ENCODE measurements around the gene L3MBTL2. TPM values are rescaled to one million over a fixed set of nuclear protein-coding genes. Genes with fewer than 3 reads are reported as not detected.

Gene L3MBTL2
- total RNA-seq, 2 experiments from 2014 or later: 40.1 to 42.2 TPM

GRCh38 chr22:41181349-41182241 lies 23.5 kb upstream of the L3MBTL2 start:
- H3K36me3 Mint-ChIP-seq (ENCODE audit: low read depth): peaks cover 30% of the 10 kb centered on the region
- no peaks in the 10 kb centered on the region for H3K27me3 Mint-ChIP-seq (ENCODE audit: low read depth)
- no peak overlapping the region for H3K27ac Mint-ChIP-seq
- ATAC-seq (no peak), DNase-seq (no peak)
- CTCF ChIA-PET: interaction anchor here (1.0 to 1.5 kb wide), 3 partner anchors 11 to 259 kb away, joined by 3 to 8 read pairs (median 3); no protein-coding TSS in a partner anchor
- no peaks in the 10 kb centered on the region for H3K4me1 Mint-ChIP-seq (ENCODE audit: low read depth)
- POLR2A ChIA-PET: interaction anchor here (1.2 kb wide), 1 partner anchor 56 kb away, joined by 3 read pairs; no protein-coding TSS in a partner anchor
- no peaks in the 10 kb centered on the region for H3K9me3 Mint-ChIP-seq (ENCODE audit: insufficient read depth)
- no peak overlapping the region for H3K4me3 Mint-ChIP-seq

- no peak overlapping the region for H3K4me3 Mint-ChIP-seq
- H3K27me3 Mint-ChIP-seq (ENCODE audit: low read depth): no peaks in the 10 kb centered on the region
- ATAC-seq: no peak
- ChIA-PET CTCF (interaction anchor here (0.7 to 1.1 kb wide), 3 partner anchors 53 to 262 kb away, joined by 3 to 5 read pairs (median 4); no protein-coding TSS in a partner anchor), POLR2A (no interaction called here)
- no peaks in the 10 kb centered on the region for H3K4me1 Mint-ChIP-seq (ENCODE audit: low read depth)
- no peak for DNase-seq
- no peak overlapping the region for H3K27ac Mint-ChIP-seq
- no peaks in the 10 kb centered on the region for H3K9me3 Mint-ChIP-seq (ENCODE audit: insufficient read depth)
- peaks cover 8% of the 10 kb centered on the region for H3K36me3 Mint-ChIP-seq (ENCODE audit: low read depth)
Measured at GRCh38 chr22:41184679-41185078, 20.4 kb upstream of the L3MBTL2 start.

GRCh38 chr22:41191467-41191866 lies 13.6 kb upstream of the L3MBTL2 start:
- Mint-ChIP-seq H3K27ac (no peak overlapping the region), H3K9me3 (ENCODE audit: insufficient read depth) (no peaks in the 10 kb centered on the region), H3K4me3 (no peak overlapping the region), H3K36me3 (ENCODE audit: low read depth) (no peaks in the 10 kb centered on the region), H3K27me3 (ENCODE audit: low read depth) (peaks cover 8% of the 10 kb centered on the region), H3K4me1 (ENCODE audit: low read depth) (peaks cover 1% of the 10 kb centered on the region)
- ChIA-PET POLR2A (no interaction called here), CTCF (interaction anchor here (1.2 to 1.4 kb wide), 2 partner anchors 10 to 46 kb away, joined by 3 to 4 read pairs; no protein-coding TSS in a partner anchor)
- DNase-seq (no peak), ATAC-seq (no peak)

- no peak for ATAC-seq
- H3K4me3 Mint-ChIP-seq: no peak overlapping the region
- CTCF ChIA-PET: interaction anchor here (7.3 kb wide), 1 partner anchor 43 kb away, joined by 39 read pairs; no protein-coding TSS in a partner anchor
Measured at GRCh38 chr22:41193829-41194228, 11.3 kb upstream of the L3MBTL2 start.

GRCh38 chr22:41197038-41197972 lies 7.8 kb upstream of the L3MBTL2 start:
- peaks cover 20% of the 10 kb centered on the region for H3K27me3 Mint-ChIP-seq (ENCODE audit: low read depth)
- ChIA-PET POLR2A (interaction anchor here (1.0 to 1.5 kb wide), 2 partner anchors 104 to 246 kb away, joined by 3 read pairs; partner anchors contain the start of gene RBX1), CTCF (interaction anchor here (1.1 to 7.3 kb wide), 4 partner anchors 19 to 761 kb away, joined by 3 to 39 read pairs (median 5); no protein-coding TSS in a partner anchor)
- peak overlapping the region; percentile 67 for H3K27ac Mint-ChIP-seq
- H3K36me3 Mint-ChIP-seq (ENCODE audit: low read depth): no peaks in the 10 kb centered on the region
- H3K9me3 Mint-ChIP-seq (ENCODE audit: insufficient read depth): no peaks in the 10 kb centered on the region
- DNase-seq: peak; percentile 83
- peak; percentile 93 for ATAC-seq
- H3K4me1 Mint-ChIP-seq (ENCODE audit: low read depth): peaks cover 15% of the 10 kb centered on the region
- peak overlapping the region; percentile 87 for H3K4me3 Mint-ChIP-seq

More at GRCh38 chr22:41193829-41194228, 11.3 kb upstream of the L3MBTL2 start:
- POLR2A ChIA-PET: interaction anchor here (0.7 kb wide), 1 partner anchor 43 kb away, joined by 4 read pairs; no protein-coding TSS in a partner anchor
- Mint-ChIP-seq H3K9me3 (ENCODE audit: insufficient read depth) (no peaks in the 10 kb centered on the region), H3K36me3 (ENCODE audit: low read depth) (no peaks in the 10 kb centered on the region), H3K4me1 (ENCODE audit: low read depth) (peaks cover 15% of the 10 kb centered on the region), H3K27ac (no peak overlapping the region), H3K27me3 (ENCODE audit: low read depth) (peaks cover 11% of the 10 kb centered on the region)
- DNase-seq: no peak

- peak; percentile 72 for DNase-seq
Measured at GRCh38 chr22:41198027-41198580, 7.0 kb upstream of the L3MBTL2 start.

GRCh38 chr22:41201141-41201540 lies 4.0 kb upstream of the L3MBTL2 start:
- peaks cover 26% of the 10 kb centered on the region for H3K4me1 Mint-ChIP-seq (ENCODE audit: low read depth)
- H3K9me3 Mint-ChIP-seq (ENCODE audit: insufficient read depth): no peaks in the 10 kb centered on the region
- no peak overlapping the region for H3K27ac Mint-ChIP-seq
- no peak overlapping the region for H3K4me3 Mint-ChIP-seq
- CTCF ChIA-PET: no interaction called here
- no peak for DNase-seq
- ATAC-seq: no peak
- peaks cover 7% of the 10 kb centered on the region for H3K36me3 Mint-ChIP-seq (ENCODE audit: low read depth)
- POLR2A ChIA-PET: no interaction called here
- H3K27me3 Mint-ChIP-seq (ENCODE audit: low read depth): peaks cover 25% of the 10 kb centered on the region

More at GRCh38 chr22:41198027-41198580, 7.0 kb upstream of the L3MBTL2 start:
- Mint-ChIP-seq H3K27ac (peak overlapping the region; percentile 67), H3K36me3 (ENCODE audit: low read depth) (no peaks in the 10 kb centered on the region), H3K9me3 (ENCODE audit: insufficient read depth) (no peaks in the 10 kb centered on the region), H3K4me1 (ENCODE audit: low read depth) (peaks cover 15% of the 10 kb centered on the region), H3K27me3 (ENCODE audit: low read depth) (peaks cover 22% of the 10 kb centered on the region), H3K4me3 (peak overlapping the region; percentile 87)
- ChIA-PET POLR2A (interaction anchor here (1.0 to 1.5 kb wide), 2 partner anchors 105 to 247 kb away, joined by 3 read pairs; partner anchors contain the start of gene RBX1), CTCF (interaction anchor here (1.3 to 7.3 kb wide), 4 partner anchors 18 to 761 kb away, joined by 3 to 39 read pairs (median 5); no protein-coding TSS in a partner anchor)
- peak; percentile 58 for ATAC-seq

- H3K9me3 Mint-ChIP-seq (ENCODE audit: insufficient read depth): no peaks in the 10 kb centered on the region
- H3K36me3 Mint-ChIP-seq (ENCODE audit: low read depth): peaks cover 7% of the 10 kb centered on the region
- H3K27ac Mint-ChIP-seq: no peak overlapping the region
- ChIA-PET POLR2A (interaction anchor here (0.7 kb wide), 1 partner anchor 84 kb away, joined by 4 read pairs; no protein-coding TSS in a partner anchor), CTCF (interaction anchor here (0.6 to 1.2 kb wide), 2 partner anchors 34 to 99 kb away, joined by 5 read pairs; no protein-coding TSS in a partner anchor)
- DNase-seq (no peak), ATAC-seq (no peak)
- peaks cover 22% of the 10 kb centered on the region for H3K4me1 Mint-ChIP-seq (ENCODE audit: low read depth)
- no peak overlapping the region for H3K4me3 Mint-ChIP-seq
- peaks cover 20% of the 10 kb centered on the region for H3K27me3 Mint-ChIP-seq (ENCODE audit: low read depth)
Measured at GRCh38 chr22:41203118-41203517, 2.0 kb upstream of the L3MBTL2 start.

GRCh38 chr22:41204066-41204465 lies 1.0 kb upstream of the L3MBTL2 start:
- no peak overlapping the region for H3K4me3 Mint-ChIP-seq
- peaks cover 18% of the 10 kb centered on the region for H3K4me1 Mint-ChIP-seq (ENCODE audit: low read depth)
- ATAC-seq (no peak), DNase-seq (no peak)
- H3K36me3 Mint-ChIP-seq (ENCODE audit: low read depth): peaks cover 9% of the 10 kb centered on the region
- CTCF ChIA-PET: no interaction called here
- POLR2A ChIA-PET: no interaction called here
- H3K27me3 Mint-ChIP-seq (ENCODE audit: low read depth): peaks cover 20% of the 10 kb centered on the region
- H3K9me3 Mint-ChIP-seq (ENCODE audit: insufficient read depth): no peaks in the 10 kb centered on the region
- H3K27ac Mint-ChIP-seq: peak overlapping the region; percentile 13

- ChIA-PET POLR2A (no interaction called here), CTCF (interaction anchor here (0.9 to 1.8 kb wide), 3 partner anchors 17 to 284 kb away, joined by 3 to 5 read pairs (median 3); no protein-coding TSS in a partner anchor)
- DNase-seq: no peak
- Mint-ChIP-seq H3K36me3 (ENCODE audit: low read depth) (peaks cover 18% of the 10 kb centered on the region), H3K4me1 (ENCODE audit: low read depth) (peaks cover 23% of the 10 kb centered on the region), H3K27ac (peak overlapping the region; percentile 39), H3K4me3 (peak overlapping the region; percentile 45), H3K9me3 (ENCODE audit: insufficient read depth) (no peaks in the 10 kb centered on the region), H3K27me3 (ENCODE audit: low read depth) (peaks cover 11% of the 10 kb centered on the region)
- no peak for ATAC-seq
Measured at GRCh38 chr22:41206719-41207118, 1.6 kb downstream of the L3MBTL2 start.

GRCh38 chr22:41215409-41215808 lies 10.3 kb downstream of the L3MBTL2 start:
- no peaks in the 10 kb centered on the region for H3K27me3 Mint-ChIP-seq (ENCODE audit: low read depth)
- H3K4me1 Mint-ChIP-seq (ENCODE audit: low read depth): peaks cover 31% of the 10 kb centered on the region
- no peak for DNase-seq
- ChIA-PET POLR2A (no interaction called here), CTCF (interaction anchor here (6.0 kb wide), 1 partner anchor 22 kb away, joined by 38 read pairs; no protein-coding TSS in a partner anchor)
- no peak overlapping the region for H3K27ac Mint-ChIP-seq
- peaks cover 45% of the 10 kb centered on the region for H3K36me3 Mint-ChIP-seq (ENCODE audit: low read depth)
- no peak overlapping the region for H3K4me3 Mint-ChIP-seq
- H3K9me3 Mint-ChIP-seq (ENCODE audit: insufficient read depth): no peaks in the 10 kb centered on the region
- no peak for ATAC-seq
